Brain pericyte (primary cell): ENCODE measurements around the gene RAB11FIP4.
A peak's percentile ranks its signal among the peaks of the same experiment; 100 is the strongest.
"Not testable (repeated sequence)": the region's sequence is repeated elsewhere in the genome, so short reads cannot be mapped to it uniquely, and the experiment has no call there.

Experiments used
- DNase-seq: peaks from one replicate; pipeline ENCODE4 v3.0.0-alpha.2; 2012; ENCODE audit warnings: low read depth, low spot score

Gene RAB11FIP4

GRCh38 chr17:31391496-31391949 is at the start of gene RAB11FIP4:
RAB11FIP4 (plus strand) TSS chr17:31391675; CDS start chr17:31391853, 178 bp downstream.
- no peak for DNase-seq

- not testable (repeated sequence) for DNase-seq
Observed at GRCh38 chr17:31345191-31345747, 46.2 kb upstream of the RAB11FIP4 start.

- no peak for DNase-seq
Observed at GRCh38 chr17:31349454-31349853, 42.0 kb upstream of the RAB11FIP4 start.

GRCh38 chr17:31355935-31356334 is 35.5 kb upstream of the RAB11FIP4 start:
- no peak for DNase-seq

- DNase-seq, result no peak
Observed at GRCh38 chr17:31357091-31357490, 34.4 kb upstream of the RAB11FIP4 start.

GRCh38 chr17:31357839-31358394 is 33.6 kb upstream of the RAB11FIP4 start:
- no peak for DNase-seq

- no peak for DNase-seq
Observed at GRCh38 chr17:31364012-31364411, 27.5 kb upstream of the RAB11FIP4 start.

GRCh38 chr17:31366088-31366487 is 25.4 kb upstream of the RAB11FIP4 start:
- no peak for DNase-seq

- no peak for DNase-seq
Observed at GRCh38 chr17:31369266-31369665, 22.2 kb upstream of the RAB11FIP4 start.

GRCh38 chr17:31371511-31372097 is 19.9 kb upstream of the RAB11FIP4 start:
- peak; percentile 20 for DNase-seq

GRCh38 chr17:31373150-31374093 is 18.1 kb upstream of the RAB11FIP4 start:
- no peak for DNase-seq

GRCh38 chr17:31374094-31374447 is 17.4 kb upstream of the RAB11FIP4 start:
- DNase-seq, result no peak

GRCh38 chr17:31374503-31374902 is 17.0 kb upstream of the RAB11FIP4 start:
- no peak for DNase-seq

- no peak for DNase-seq
Observed at GRCh38 chr17:31378638-31379037, 12.8 kb upstream of the RAB11FIP4 start.

- DNase-seq, result no peak
Observed at GRCh38 chr17:31379597-31380205, 11.8 kb upstream of the RAB11FIP4 start.

- no peak for DNase-seq
Observed at GRCh38 chr17:31381165-31381668, 10.3 kb upstream of the RAB11FIP4 start.

- not testable (repeated sequence) for DNase-seq
Observed at GRCh38 chr17:31382668-31383275, 8.7 kb upstream of the RAB11FIP4 start.

GRCh38 chr17:31383488-31383887 is 8.0 kb upstream of the RAB11FIP4 start:
- not testable (repeated sequence) for DNase-seq

- DNase-seq, result no peak
Observed at GRCh38 chr17:31385428-31386285, 5.8 kb upstream of the RAB11FIP4 start.

GRCh38 chr17:31386542-31387075 is 4.9 kb upstream of the RAB11FIP4 start:
- DNase-seq, result no peak
